Measurements from ENCODE around the gene PTPRM.

Gene PTPRM

DNA sequence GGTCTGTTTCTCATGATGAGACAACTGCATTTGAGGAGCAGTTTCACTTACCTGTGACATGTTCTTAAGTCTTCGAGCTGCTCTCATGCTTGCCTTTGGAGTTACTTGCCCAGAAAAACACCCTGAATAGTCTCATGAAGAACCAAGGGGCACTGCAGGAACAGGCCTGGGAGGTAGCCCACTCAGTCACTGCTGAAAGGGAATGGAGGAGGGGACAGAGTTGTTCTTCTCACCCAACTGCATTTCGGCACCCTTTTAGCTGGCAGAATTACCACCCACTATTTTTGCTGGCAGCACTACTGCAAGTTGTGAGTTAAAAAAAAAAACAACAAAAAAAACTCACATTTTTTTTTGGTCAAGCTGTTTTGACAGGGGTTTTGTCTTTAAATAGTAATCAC lies 181.9 kb downstream of the PTPRM start:
- TF ChIP-seq ZNF19 (tag by site-specific recombination; IDR thresholded peaks at IDR 0.05; ENCODE audit: low read depth) = no peak
- TF ChIP-seq SCRT1 (tag by site-specific recombination; IDR thresholded peaks at IDR 0.05; ENCODE audit: borderline replicate concordance) = no peak
- no peak for TF ChIP-seq ZSCAN16 (tag by site-specific recombination; IDR thresholded peaks at IDR 0.05)
- TF ChIP-seq ZNF639 (tag by site-specific recombination; IDR thresholded peaks at IDR 0.05) = no peak
- TF ChIP-seq HOXC10 (CRISPR knock-in tag; IDR thresholded peaks at IDR 0.05) = no peak
- TF ChIP-seq ZNF211 (tag by site-specific recombination; IDR thresholded peaks at IDR 0.05; ENCODE audit: low read depth) = no peak
- TF ChIP-seq ZNF664 (tag by site-specific recombination; IDR thresholded peaks at IDR 0.05) = no peak
- no peak for TF ChIP-seq PRDM10 (tag by site-specific recombination; IDR thresholded peaks at IDR 0.05)
- TF ChIP-seq ZBTB1 (tag by site-specific recombination; IDR thresholded peaks at IDR 0.05) = no peak
- Histone ChIP-seq H3K27ac (ENCODE audit: extremely low read depth, low read depth, low read length) (no peak overlapping the region; the same call in 1 of the 2 replicates), H3K4me1 (ENCODE audit: control insufficient read depth, insufficient read depth, low read length) (peaks cover 26% of the 10 kb centered on the region), H3K9me3 (ENCODE audit: control insufficient read depth, insufficient read depth, low read depth, low read length) (no peaks in the 10 kb centered on the region), H3K36me3 (ENCODE audit: control insufficient read depth in 2 of 2, insufficient read depth in 1 of 2, low read length in 2 of 2) (no peaks in the 10 kb centered on the region; a peak in 1 of 3 replicates), H3K4me3 (ENCODE audit: low read depth, low read length) (no peak overlapping the region)
- ChIA-PET POLR2A (no interaction called here), CTCF (no interaction called here)

- H3K9me3 ChIP-seq (ENCODE audit: control insufficient read depth, insufficient read depth, low read depth, low read length) = no peaks in the 10 kb centered on the region
- peaks cover 26% of the 10 kb centered on the region for H3K4me1 ChIP-seq (ENCODE audit: control insufficient read depth, insufficient read depth, low read length)
- H3K36me3 ChIP-seq (ENCODE audit: control insufficient read depth in 2 of 2, insufficient read depth in 1 of 2, low read length in 2 of 2) = no peaks in the 10 kb centered on the region; a peak in 1 of 3 replicates
- peak overlapping the region; percentile 55 for H3K27ac ChIP-seq (ENCODE audit: extremely low read depth, low read depth, low read length)
- POLR2A ChIA-PET = no interaction called here
- CTCF ChIA-PET = interaction anchor here (1.1 kb wide), 1 partner anchor 182 kb away, joined by 3 read pairs; the partner anchor contains the start of gene PTPRM
- H3K4me3 ChIP-seq (ENCODE audit: low read depth, low read length) = no peak overlapping the region
- TF ChIP-seq ZNF654 (tag by site-specific recombination; IDR thresholded peaks at IDR 0.05; ENCODE audit: low read depth) = no peak
- no peak for TF ChIP-seq ZNF843 (tag by site-specific recombination; IDR thresholded peaks at IDR 0.05)
- TF ChIP-seq, protein P1, sequence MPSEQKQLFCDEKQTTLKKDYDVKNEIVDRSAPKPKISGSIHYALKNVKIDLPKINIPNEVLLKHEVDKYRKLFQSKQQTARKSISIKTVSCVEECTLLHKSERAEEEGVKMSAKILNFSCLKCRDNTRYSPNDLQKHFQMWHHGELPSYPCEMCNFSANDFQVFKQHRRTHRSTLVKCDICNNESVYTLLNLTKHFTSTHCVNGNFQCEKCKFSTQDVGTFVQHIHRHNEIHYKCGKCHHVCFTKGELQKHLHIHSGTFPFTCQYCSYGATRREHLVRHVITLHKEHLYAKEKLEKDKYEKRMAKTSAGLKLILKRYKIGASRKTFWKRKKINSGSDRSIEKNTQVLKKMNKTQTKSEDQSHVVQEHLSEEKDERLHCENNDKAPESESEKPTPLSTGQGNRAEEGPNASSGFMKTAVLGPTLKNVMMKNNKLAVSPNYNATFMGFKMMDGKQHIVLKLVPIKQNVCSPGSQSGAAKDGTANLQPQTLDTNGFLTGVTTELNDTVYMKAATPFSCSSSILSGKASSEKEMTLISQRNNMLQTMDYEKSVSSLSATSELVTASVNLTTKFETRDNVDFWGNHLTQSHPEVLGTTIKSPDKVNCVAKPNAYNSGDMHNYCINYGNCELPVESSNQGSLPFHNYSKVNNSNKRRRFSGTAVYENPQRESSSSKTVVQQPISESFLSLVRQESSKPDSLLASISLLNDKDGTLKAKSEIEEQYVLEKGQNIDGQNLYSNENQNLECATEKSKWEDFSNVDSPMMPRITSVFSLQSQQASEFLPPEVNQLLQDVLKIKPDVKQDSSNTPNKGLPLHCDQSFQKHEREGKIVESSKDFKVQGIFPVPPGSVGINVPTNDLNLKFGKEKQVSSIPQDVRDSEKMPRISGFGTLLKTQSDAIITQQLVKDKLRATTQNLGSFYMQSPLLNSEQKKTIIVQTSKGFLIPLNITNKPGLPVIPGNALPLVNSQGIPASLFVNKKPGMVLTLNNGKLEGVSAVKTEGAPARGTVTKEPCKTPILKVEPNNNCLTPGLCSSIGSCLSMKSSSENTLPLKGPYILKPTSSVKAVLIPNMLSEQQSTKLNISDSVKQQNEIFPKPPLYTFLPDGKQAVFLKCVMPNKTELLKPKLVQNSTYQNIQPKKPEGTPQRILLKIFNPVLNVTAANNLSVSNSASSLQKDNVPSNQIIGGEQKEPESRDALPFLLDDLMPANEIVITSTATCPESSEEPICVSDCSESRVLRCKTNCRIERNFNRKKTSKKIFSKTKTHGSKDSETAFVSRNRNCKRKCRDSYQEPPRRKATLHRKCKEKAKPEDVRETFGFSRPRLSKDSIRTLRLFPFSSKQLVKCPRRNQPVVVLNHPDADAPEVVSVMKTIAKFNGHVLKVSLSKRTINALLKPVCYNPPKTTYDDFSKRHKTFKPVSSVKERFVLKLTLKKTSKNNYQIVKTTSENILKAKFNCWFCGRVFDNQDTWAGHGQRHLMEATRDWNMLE (tag by site-specific recombination; conservative IDR thresholded peaks at IDR 0.05; ENCODE audit: low read depth) = no peak
- no peak for TF ChIP-seq ZNF621 (tag by site-specific recombination; IDR thresholded peaks at IDR 0.05)
- TF ChIP-seq ZNF184 (tag by site-specific recombination; IDR thresholded peaks at IDR 0.05) = no peak
- TF ChIP-seq, protein P2, sequence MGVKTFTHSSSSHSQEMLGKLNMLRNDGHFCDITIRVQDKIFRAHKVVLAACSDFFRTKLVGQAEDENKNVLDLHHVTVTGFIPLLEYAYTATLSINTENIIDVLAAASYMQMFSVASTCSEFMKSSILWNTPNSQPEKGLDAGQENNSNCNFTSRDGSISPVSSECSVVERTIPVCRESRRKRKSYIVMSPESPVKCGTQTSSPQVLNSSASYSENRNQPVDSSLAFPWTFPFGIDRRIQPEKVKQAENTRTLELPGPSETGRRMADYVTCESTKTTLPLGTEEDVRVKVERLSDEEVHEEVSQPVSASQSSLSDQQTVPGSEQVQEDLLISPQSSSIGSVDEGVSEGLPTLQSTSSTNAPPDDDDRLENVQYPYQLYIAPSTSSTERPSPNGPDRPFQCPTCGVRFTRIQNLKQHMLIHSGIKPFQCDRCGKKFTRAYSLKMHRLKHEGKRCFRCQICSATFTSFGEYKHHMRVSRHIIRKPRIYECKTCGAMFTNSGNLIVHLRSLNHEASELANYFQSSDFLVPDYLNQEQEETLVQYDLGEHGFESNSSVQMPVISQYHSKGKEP (tag by site-specific recombination; IDR thresholded peaks at IDR 0.05) = no peak
- no peak for TF ChIP-seq ZNF335 (tag by site-specific recombination; conservative IDR thresholded peaks at IDR 0.05)
- TF ChIP-seq ZNF302 (tag by site-specific recombination; IDR thresholded peaks at IDR 0.05; ENCODE audit: low read depth) = no peak
- TF ChIP-seq KLF7 (tag by site-specific recombination; IDR thresholded peaks at IDR 0.05; ENCODE audit: borderline replicate concordance) = no peak
- TF ChIP-seq ZNF658 (tag by site-specific recombination; IDR thresholded peaks at IDR 0.05) = no peak
- TF ChIP-seq ZNF501 (tag by site-specific recombination; IDR thresholded peaks at IDR 0.05) = no peak
These were observed 182.4 kb downstream of the PTPRM start for GRCh38 chr18:7749510-7749981.

All from HEK293 (cell line).